Ovary (tissue), 9 donors: ENCODE measurements around the gene MMS22L. TPM values are rescaled to one million over a fixed set of nuclear protein-coding genes. Genes with fewer than 3 reads are reported as not detected.

ENCODE experiments used
- DNase-seq, 5 donors: peaks; one replicate each; pipeline ENCODE4 v3.0.0-alpha.2; 2019 to 2020
- H3K27ac ChIP-seq, 2 donors: fragments of 200-600 bp; one replicate each; pipeline versions ENCODE4 v1.5.1 to v1.8.0; 2019 to 2022
- H3K27me3 ChIP-seq: fragments of 200-600 bp; one replicate; pipeline ENCODE4 v1.8.0; 2022
- H3K36me3 ChIP-seq: fragments of 200-600 bp; sonication (generic); one replicate; pipeline ENCODE4 v1.5.1; 2019
- H3K4me1 ChIP-seq: one replicate; pipeline ENCODE4 v1.8.1; 2013; ENCODE audit warnings: mild to moderate bottlenecking, moderate library complexity; ENCODE audit not compliant: insufficient read depth
- H3K4me3 ChIP-seq: fragments of 200-600 bp; sonication (generic); one replicate; pipeline ENCODE4 v1.5.1; 2017
- H3K9me3 ChIP-seq, 2 donors: fragments of 200-600 bp in 1 of 2; sonication (generic) in 1 of 2; one replicate each; pipeline versions ENCODE4 v1.5.1 to v1.8.1; 2013 to 2019; ENCODE audit warnings: mild to moderate bottlenecking in 1 of 2, moderate library complexity in 1 of 2
- CTCF ChIP-seq, 3 donors: fragments of 450-650 bp in 2 of 3; fragments of 200-600 bp in 1 of 3; IDR thresholded peaks; one replicate each; pipeline versions ENCODE4 v1.5.1 to v1.8.0; 2016 to 2022; ENCODE audit warnings: antibody characterized with exemption in 3 of 3, mild to moderate bottlenecking in 1 of 3
- EP300 ChIP-seq: sonication (generic); formaldehyde crosslinking; IDR thresholded peaks from one replicate; pipeline ENCODE4 v1.6.1; 2017; ENCODE audit warnings: antibody characterized with exemption
- POLR2A ChIP-seq: fragments of 450-650 bp; IDR thresholded peaks from one replicate; pipeline ENCODE4 v1.6.1; 2017; ENCODE audit warnings: antibody characterized with exemption, mild to moderate bottlenecking, moderate library complexity
- WGBS, 3 donors: extraction: QIAGEN DNeasy Blood & Tissue Kit in 1 of 3; methylation state at CpG; one replicate each; pipeline versions ENCODE4 v1.1.5 to v1.1.7; 2013 to 2017; 5-methylcytosine and 5-hydroxymethylcytosine counted together
- intact Hi-C, 4 donors: fragments of 100-400 bp; cut with DNase I; formaldehyde crosslinking; loops; one replicate each; pipeline versions ENCODE4 v1.11.0 to v1.15.1; 2022 to 2023
- polyA plus RNA-seq, 2 donors: library from polyadenylated mRNA; stranded (reverse); fragments of 200-250 nt in 1 of 2; fragments of 350-450 nt in 1 of 2; fragmentation: Illumina TruSeq in 1 of 2; extraction: RNeasy Lipid Tissue Mini Kit (QIAGEN cat#74804) in 1 of 2; gene quantifications; one replicate each; pipeline ENCODE4 v1.2.3, GENCODE V29; 2013 to 2014
- total RNA-seq, 7 donors: library from RNA; depleted of rRNA in 2 of 7; stranded (reverse); fragments of >200 nt in 2 of 7; fragmentation: NEBNext Ultra II Directional in 3 of 7; extraction: Animal tissue kit (Norgen Biotek cat#: 25700) in 3 of 7; gene quantifications; one replicate each; pipeline versions ENCODE4 v1.1.0 to v1.2.4, GENCODE V29; 2016 to 2023
- donor health status: DM: no; HTN: no; CAD: no; lungs with moderate emphysema.
- donor health status: DM: no; HTN: no; CAD: no.
- donor health status: Bipolar disorder and iron deficiency.
- donor health status: DM: yes; HTN: yes; CAD: no.
- donor health status: DM: no; HTN: no; CAD: no.
- donor health status: DM: yes; HTN: yes; CAD: no.

MMS22L gene
- total and polyA plus RNA-seq, 9 donors = 1.8 to 9.8 (median 6.7) TPM

- Histone ChIP-seq H3K9me3 (no peaks in the 10 kb centered on the region), H3K27me3 (no peaks in the 10 kb centered on the region), H3K27ac (peak overlapping the region in 1 of 2 donors; percentile 13), H3K4me3 (no peak overlapping the region), H3K4me1 (no peaks in the 10 kb centered on the region), H3K36me3 (no peaks in the 10 kb centered on the region)
- TF ChIP-seq CTCF (IDR thresholded peaks at IDR 0.05) (no peak), EP300 (no peak)
- intact Hi-C loops = no loop called here
- no peak for DNase-seq
- WGBS, 3 donors = 39 to 50% (median 41%) methylated on average over 14 of the region's 14 CpGs
These were observed 185.7 kb downstream of the MMS22L start for GRCh38 chr6:97097068-97098047.

- Histone ChIP-seq H3K4me1 (no peaks in the 10 kb centered on the region), H3K4me3 (no peak overlapping the region), H3K27me3 (no peaks in the 10 kb centered on the region), H3K27ac (no peak overlapping the region), H3K36me3 (no peaks in the 10 kb centered on the region), H3K9me3 (no peaks in the 10 kb centered on the region)
- WGBS, 3 donors = 29 to 41% (median 37%) methylated on average over 3 of the region's 3 CpGs
- DNase-seq = no peak
- intact Hi-C loops = no loop called here
- no peak for TF ChIP-seq EP300
- no peak for TF ChIP-seq POLR2A
- no peak for TF ChIP-seq CTCF (IDR thresholded peaks at IDR 0.05)
These were observed 187.6 kb downstream of the MMS22L start for GRCh38 chr6:97095311-97095850.

- TF ChIP-seq CTCF (IDR thresholded peaks at IDR 0.05) = no peak
- TF ChIP-seq EP300 = no peak
- 94 to 100% (median 98%) methylated on average over 2 of the region's 2 CpGs for WGBS, 3 donors
- Histone ChIP-seq H3K4me3 (no peak overlapping the region), H3K9me3 (no peaks in the 10 kb centered on the region), H3K27me3 (no peaks in the 10 kb centered on the region), H3K4me1 (no peaks in the 10 kb centered on the region), H3K36me3 (no peaks in the 10 kb centered on the region), H3K27ac (no peak overlapping the region)
- no peak for DNase-seq
- intact Hi-C loops = no loop called here
These were observed 188.6 kb downstream of the MMS22L start for GRCh38 chr6:97094376-97094775.

GRCh38 chr6:97092673-97093305 lies 190.2 kb downstream of the MMS22L start:
- no peaks in the 10 kb centered on the region for H3K4me1 ChIP-seq
- intact Hi-C loops = no loop called here
- H3K4me3 ChIP-seq = no peak overlapping the region
- H3K27ac ChIP-seq = no peak overlapping the region
- 72 to 80% (median 78%) methylated on average over 6 of the region's 6 CpGs for WGBS, 3 donors
- TF ChIP-seq EP300 (no peak), CTCF (IDR thresholded peaks at IDR 0.05) (no peak), POLR2A (no peak)
- H3K36me3 ChIP-seq = no peaks in the 10 kb centered on the region
- no peak for DNase-seq
- no peaks in the 10 kb centered on the region for H3K9me3 ChIP-seq
- no peaks in the 10 kb centered on the region for H3K27me3 ChIP-seq
